DND-41 (cell line): Measurements from ENCODE around the gene CDH1.

Source experiments
- ATAC-seq: fragments of 200-7000 bp; cut with Tn5 transposase; 3 replicates; pipeline ENCODE4 v1.9.1; 2021; ENCODE audit warnings: low read depth; ENCODE audit not compliant: insufficient read depth
- DNase-seq: peaks from one replicate; pipeline ENCODE4 v3.0.0-alpha.2; 2020
- H2AFZ ChIP-seq: 2 replicates; pipeline ENCODE4 v1.6.0; 2012; ENCODE audit warnings: low read depth, low read length
- H3K27ac ChIP-seq: 2 replicates; pipeline ENCODE4 v1.5.1; 2012; ENCODE audit warnings: low read length, inconsistent platforms
- H3K27me3 ChIP-seq: fragments of 200-600 bp; sonication (generic); 2 replicates; pipeline ENCODE4 v1.6.0; 2012; ENCODE audit warnings: low read length, mild to moderate bottlenecking, inconsistent platforms; ENCODE audit not compliant: insufficient read depth, poor library complexity
- H3K36me3 ChIP-seq: 2 replicates; pipeline ENCODE4 v1.5.1; 2012; ENCODE audit warnings: low read length, inconsistent platforms; ENCODE audit not compliant: insufficient read depth
- H3K4me1 ChIP-seq: 2 replicates; pipeline ENCODE4 v1.5.1; 2012; ENCODE audit warnings: mild to moderate bottlenecking, low read length; ENCODE audit not compliant: insufficient read depth
- H3K4me2 ChIP-seq: 2 replicates; pipeline ENCODE4 v1.6.0; 2012; ENCODE audit warnings: mild to moderate bottlenecking, moderate library complexity, low read length, inconsistent platforms; ENCODE audit not compliant: insufficient read depth
- H3K4me3 ChIP-seq, 2 experiments: fragments of 200-600 bp in 1 of 2; shearing (Covaris generic) in 1 of 2; 2 replicates each; pipeline ENCODE4 v1.5.1; 2012 to 2016; ENCODE audit warnings: inconsistent platforms in 2 of 2, low read length in 2 of 2, mild to moderate bottlenecking in 2 of 2, low read depth in 1 of 2, moderate library complexity in 1 of 2
- H3K79me2 ChIP-seq: 2 replicates; pipeline ENCODE4 v1.6.0; 2012; ENCODE audit warnings: low read length, inconsistent platforms; ENCODE audit not compliant: insufficient read depth
- H3K9ac ChIP-seq: 2 replicates; pipeline ENCODE4 v1.6.0; 2012; ENCODE audit warnings: low read depth, mild to moderate bottlenecking, inconsistent platforms, low read length, moderate library complexity
- H3K9me3 ChIP-seq: 2 replicates; pipeline ENCODE4 v1.5.1; 2012; ENCODE audit warnings: low read length, moderate library complexity, mild to moderate bottlenecking, inconsistent platforms; ENCODE audit not compliant: insufficient read depth, severe bottlenecking
- H4K20me1 ChIP-seq: 2 replicates; pipeline ENCODE4 v1.6.0; 2012; ENCODE audit warnings: low read length; ENCODE audit not compliant: insufficient read depth
- EZH2 ChIP-seq: IDR thresholded peaks from 3 replicates; pipeline ENCODE4 v1.6.1; 2012; ENCODE audit warnings: borderline replicate concordance, low read depth, mild to moderate bottlenecking, moderate library complexity, low read length, inconsistent platforms; ENCODE audit not compliant: severe bottlenecking
- TF ChIP-seq, protein P1 (sequence below): IDR thresholded peaks from 2 replicates; pipeline ENCODE4 v1.5.1; 2012; ENCODE audit warnings: borderline replicate concordance, low read length, moderate library complexity, mild to moderate bottlenecking; ENCODE audit not compliant: poor library complexity, severe bottlenecking; ENCODE audit errors: extremely low read depth

Gene CDH1

GRCh38 chr16:68779891-68780290 is 42.8 kb downstream of the CDH1 start:
- Histone ChIP-seq H3K36me3 (no peaks in the 10 kb centered on the region), H3K4me2 (no peak overlapping the region), H3K4me1 (no peaks in the 10 kb centered on the region), H2AFZ (no peak overlapping the region), H4K20me1 (no peaks in the 10 kb centered on the region), H3K27ac (no peak overlapping the region), H3K27me3 (no peaks in the 10 kb centered on the region), H3K9me3 (no peaks in the 10 kb centered on the region), H3K9ac (no peak overlapping the region), H3K4me3 (no peak overlapping the region), H3K79me2 (no peaks in the 10 kb centered on the region)
- DNase-seq (no peak), ATAC-seq (no peak)
- TF ChIP-seq, protein P1, sequence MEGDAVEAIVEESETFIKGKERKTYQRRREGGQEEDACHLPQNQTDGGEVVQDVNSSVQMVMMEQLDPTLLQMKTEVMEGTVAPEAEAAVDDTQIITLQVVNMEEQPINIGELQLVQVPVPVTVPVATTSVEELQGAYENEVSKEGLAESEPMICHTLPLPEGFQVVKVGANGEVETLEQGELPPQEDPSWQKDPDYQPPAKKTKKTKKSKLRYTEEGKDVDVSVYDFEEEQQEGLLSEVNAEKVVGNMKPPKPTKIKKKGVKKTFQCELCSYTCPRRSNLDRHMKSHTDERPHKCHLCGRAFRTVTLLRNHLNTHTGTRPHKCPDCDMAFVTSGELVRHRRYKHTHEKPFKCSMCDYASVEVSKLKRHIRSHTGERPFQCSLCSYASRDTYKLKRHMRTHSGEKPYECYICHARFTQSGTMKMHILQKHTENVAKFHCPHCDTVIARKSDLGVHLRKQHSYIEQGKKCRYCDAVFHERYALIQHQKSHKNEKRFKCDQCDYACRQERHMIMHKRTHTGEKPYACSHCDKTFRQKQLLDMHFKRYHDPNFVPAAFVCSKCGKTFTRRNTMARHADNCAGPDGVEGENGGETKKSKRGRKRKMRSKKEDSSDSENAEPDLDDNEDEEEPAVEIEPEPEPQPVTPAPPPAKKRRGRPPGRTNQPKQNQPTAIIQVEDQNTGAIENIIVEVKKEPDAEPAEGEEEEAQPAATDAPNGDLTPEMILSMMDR, result no peak
- TF ChIP-seq EZH2, result no peak

DNA sequence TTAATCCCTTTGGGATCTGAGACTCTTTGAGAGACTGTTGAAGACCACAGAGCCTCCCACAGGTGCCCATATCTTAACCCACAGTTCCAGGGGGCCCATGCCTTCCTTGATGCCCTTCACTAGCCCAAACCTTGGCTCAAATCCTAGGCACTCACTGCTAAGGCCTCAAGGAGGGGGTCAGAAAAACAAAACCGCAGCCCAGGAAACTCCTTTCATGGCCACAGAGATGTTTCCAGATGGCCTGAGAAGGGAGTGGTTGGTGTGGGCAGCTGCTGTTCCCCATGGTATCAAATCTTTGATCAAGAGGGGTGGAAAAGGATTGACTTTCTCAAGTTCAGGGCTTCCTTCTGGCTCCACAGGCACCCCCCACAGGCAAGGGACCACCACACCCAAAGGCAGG is 44.7 kb downstream of the CDH1 start:
- ATAC-seq (no peak), DNase-seq (no peak)
- Histone ChIP-seq H3K4me1 (no peaks in the 10 kb centered on the region), H3K9ac (no peak overlapping the region), H3K36me3 (no peaks in the 10 kb centered on the region), H3K27me3 (no peaks in the 10 kb centered on the region), H4K20me1 (no peaks in the 10 kb centered on the region), H3K27ac (no peak overlapping the region), H2AFZ (no peak overlapping the region), H3K4me2 (no peak overlapping the region), H3K4me3 (no peak overlapping the region), H3K79me2 (no peaks in the 10 kb centered on the region), H3K9me3 (no peaks in the 10 kb centered on the region)
- no peak for TF ChIP-seq EZH2
- TF ChIP-seq, protein P1, result no peak

DNA sequence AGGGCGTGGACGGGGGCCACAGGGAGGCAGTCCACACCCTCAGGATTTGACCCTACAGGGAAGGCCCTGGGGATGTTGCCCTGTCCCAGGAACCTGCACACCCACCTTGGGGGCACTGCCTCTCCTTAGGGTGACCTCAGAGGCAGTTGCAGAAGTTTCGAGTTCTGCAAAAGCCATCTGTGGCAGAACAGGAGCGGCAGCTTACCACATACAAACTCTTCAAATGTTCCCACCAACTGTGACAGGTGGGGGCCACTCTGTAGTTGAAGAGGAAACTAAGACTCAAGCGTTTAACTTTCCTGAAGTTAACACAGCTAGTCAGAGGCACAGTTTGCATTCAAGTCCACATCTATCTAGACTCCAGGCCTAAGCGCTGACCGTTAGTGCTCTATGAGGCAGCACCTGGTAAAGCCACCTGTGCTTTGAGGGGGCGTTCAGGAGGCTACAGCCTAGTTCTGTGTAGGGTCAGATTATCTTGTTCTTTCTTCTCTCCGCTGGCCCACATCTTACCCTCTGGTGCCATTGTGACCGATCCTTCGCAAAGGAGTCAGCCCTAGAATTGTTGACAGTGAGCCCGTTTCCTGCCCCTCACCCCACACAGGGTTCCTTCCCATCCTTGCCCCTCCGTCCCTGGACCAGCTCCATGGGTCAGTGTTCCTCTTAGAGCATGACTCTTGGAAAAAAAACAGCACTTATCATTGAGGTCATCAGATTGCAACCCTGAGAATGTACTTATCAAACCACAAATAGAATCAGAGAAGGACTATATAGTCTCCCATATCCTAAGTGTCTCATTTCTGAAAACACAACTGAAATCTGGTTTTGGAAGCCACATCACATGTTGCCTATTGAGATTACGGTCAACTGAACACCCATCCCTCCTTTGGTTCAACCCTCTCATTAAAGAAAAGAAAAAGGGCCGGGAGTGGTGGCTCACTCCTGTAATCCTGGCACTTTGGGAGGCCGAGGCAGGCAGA is 45.4 kb downstream of the CDH1 start:
- Histone ChIP-seq H3K4me3 (no peak overlapping the region), H3K36me3 (no peaks in the 10 kb centered on the region), H3K27ac (no peak overlapping the region), H4K20me1 (no peaks in the 10 kb centered on the region), H3K9me3 (no peaks in the 10 kb centered on the region), H2AFZ (no peak overlapping the region), H3K79me2 (no peaks in the 10 kb centered on the region), H3K9ac (no peak overlapping the region), H3K4me2 (no peak overlapping the region), H3K27me3 (no peaks in the 10 kb centered on the region), H3K4me1 (no peaks in the 10 kb centered on the region)
- no peak for TF ChIP-seq EZH2
- TF ChIP-seq, protein P1, result no peak
- DNase-seq, result no peak
- 0 out of 3 replicates have a peak, but pooled peaks have one; percentile 29 for ATAC-seq
